Motor neuron (in vitro differentiated cells): ENCODE measurements around the gene FOXN3. TPM values are rescaled to one million over a fixed set of nuclear protein-coding genes. Genes with fewer than 3 reads are reported as not detected.
"Not testable (repeated sequence)": the region's sequence is repeated elsewhere in the genome, so short reads cannot be mapped to it uniquely, and the experiment has no call there.

Experiments used
- ATAC-seq, 8 experiments: fragments of 200-7000 bp; cut with Tn5 transposase; replicated peaks in 6 of 8; 2 replicates each; pipeline ENCODE4 v1.8.0; 2021; ENCODE audit warnings: mild to moderate bottlenecking in 8 of 8, moderate library complexity in 8 of 8
- H3K27ac ChIP-seq, 2 donors: fragments of 250-450 bp; sonication (Bioruptor Pico); 2 replicates each; pipeline ENCODE4 v1.9.0; 2021; ENCODE audit warnings: antibody characterized with exemption in 2 of 2, mild to moderate bottlenecking in 2 of 2, moderate library complexity in 1 of 2
- H3K4me1 ChIP-seq, 2 donors: fragments of 250-450 bp; sonication (Bioruptor Pico); replicated peaks in 1 of 2; 2 replicates each; pipeline ENCODE4 v1.6.1; 2021; ENCODE audit warnings: antibody characterized with exemption in 2 of 2, mild to moderate bottlenecking in 2 of 2, moderate library complexity in 1 of 2
- H3K4me3 ChIP-seq, 5 donors: fragments of 250-450 bp; sonication (Bioruptor Pico); 2 replicates each; pipeline ENCODE4 v1.9.0; 2021; ENCODE audit warnings: antibody characterized with exemption in 5 of 5, mild to moderate bottlenecking in 5 of 5, moderate library complexity in 4 of 5
- WGBS, 10 experiments: fragments of 450-650 bp; shearing (Covaris generic); methylation state at CpG; one replicate each; pipeline ENCODE4 v1.0.0; 2022; 5-methylcytosine and 5-hydroxymethylcytosine counted together
- in situ Hi-C, 9 experiments: fragments of 400-800 bp; cut with MboI; loops; one replicate each; pipeline ENCODE4 v1.15.0; 2021; ENCODE audit warnings: low sequenced_read_pairs in 9 of 9, low pct_unique_long_range_greater_than_20kb in 2 of 9; ENCODE audit not compliant: unreplicated experiment in 9 of 9
- total RNA-seq, 8 experiments: library from RNA; unstranded; fragments of 300-600 nt; gene quantifications; 2 replicates each; pipeline versions ENCODE4 v1.2.3 to v1.2.4, GENCODE V29; 2022

Gene FOXN3
- total RNA-seq, 8 experiments from 2014 or later: 20.2 to 75.8 (median 26.8) TPM

GRCh38 chr14:89259951-89260609, 157.0 kb downstream of the FOXN3 start:
- in situ Hi-C loops: no loop called here
- Histone ChIP-seq H3K27ac (no peak overlapping the region), H3K4me1 (peaks cover 6 to 9% of the 10 kb centered on the region in 2 donors), H3K4me3 (no peak overlapping the region)
- ATAC-seq: no peak
- 63 to 92% (median 85%) methylated on average over 1 to 12 of the region's 15 CpGs; no CpG with 5 or more reads in 1 of the 10 experiments for WGBS, 10 experiments

GRCh38 chr14:89258728-89259273, 158.2 kb downstream of the FOXN3 start:
- no peak for ATAC-seq
- Histone ChIP-seq H3K4me1 (peaks cover 9% of the 10 kb centered on the region in 2 donors), H3K4me3 (no peak overlapping the region), H3K27ac (no peak overlapping the region)
- WGBS, 10 experiments: 75 to 100% (median 95%) methylated on average over 1 to 6 of the region's 6 CpGs; no CpG with 5 or more reads in 1 of the 10 experiments
- in situ Hi-C loops: no loop called here

DNA sequence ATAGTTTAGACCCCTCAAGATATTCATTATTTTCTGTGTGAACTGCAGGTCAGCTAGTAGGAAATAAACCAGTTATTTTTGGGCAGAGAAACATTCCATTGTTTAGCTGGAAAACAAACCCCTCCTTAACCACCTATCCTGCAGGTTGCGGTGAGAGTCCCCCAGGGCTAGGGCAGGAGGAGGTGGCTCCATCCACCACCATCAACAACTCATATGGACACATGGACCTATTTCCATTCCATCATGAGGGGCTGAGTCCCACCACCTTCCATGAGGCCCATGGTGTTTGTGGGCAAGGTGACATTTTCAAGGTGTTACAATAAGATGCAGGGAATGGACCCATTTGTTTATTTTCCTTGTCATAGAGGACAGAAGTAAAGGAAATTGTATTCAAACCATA, 160.1 kb downstream of the FOXN3 start:
- no peak overlapping the region for H3K27ac ChIP-seq
- 80 to 100% (median 100%) methylated on average over 1 of the region's 1 CpG; no CpG with 5 or more reads in 5 of the 10 experiments for WGBS, 10 experiments
- in situ Hi-C loops: no loop called here
- ATAC-seq: no peak
- H3K4me1 ChIP-seq: peaks cover 9 to 13% of the 10 kb centered on the region in 2 donors
- no peak overlapping the region for H3K4me3 ChIP-seq

GRCh38 chr14:89256283-89256682, 160.8 kb downstream of the FOXN3 start:
- Histone ChIP-seq H3K4me3 (no peak overlapping the region), H3K4me1 (peaks cover 9 to 13% of the 10 kb centered on the region in 2 donors), H3K27ac (no peak overlapping the region)
- in situ Hi-C loops: no loop called here
- WGBS, 10 experiments: 33 to 98% (median 80%) methylated on average over 1 to 8 of the region's 8 CpGs; no CpG with 5 or more reads in 1 of the 10 experiments
- ATAC-seq: peak in 3 of 8 experiments; percentile 57 to 90 (median 86)

DNA sequence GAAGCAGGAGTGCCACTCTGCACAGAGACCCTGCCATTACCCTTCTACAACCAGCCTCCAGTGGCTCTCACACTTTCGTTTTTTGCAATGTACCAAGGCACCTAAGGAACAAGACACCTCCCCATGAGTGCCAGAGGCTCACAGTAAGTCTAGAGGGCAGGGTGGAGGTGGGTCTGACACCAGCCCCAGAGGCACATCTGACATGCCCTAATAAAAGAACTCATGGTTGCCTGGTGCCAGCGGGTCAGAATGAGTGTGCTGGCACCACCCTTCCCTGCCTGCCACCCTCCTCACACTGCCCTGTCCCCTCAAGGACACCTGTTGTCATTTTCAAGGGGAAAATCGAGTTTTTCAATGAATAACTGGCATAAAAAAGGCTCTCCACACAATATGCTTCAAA, 161.2 kb downstream of the FOXN3 start:
- no peak overlapping the region for H3K4me3 ChIP-seq
- WGBS, 10 experiments: 14 to 67% (median 60%) methylated on average over 1 of the region's 3 CpGs; no CpG with 5 or more reads in 7 of the 10 experiments
- H3K4me1 ChIP-seq: peaks cover 9 to 13% of the 10 kb centered on the region in 2 donors
- ATAC-seq: no peak
- in situ Hi-C loops: no loop called here
- H3K27ac ChIP-seq: no peak overlapping the region

- no peak overlapping the region for H3K27ac ChIP-seq
- no peak for ATAC-seq
- peaks cover 9 to 13% of the 10 kb centered on the region in 2 donors for H3K4me1 ChIP-seq
- in situ Hi-C loops: no loop called here
- 86 to 100% (median 95%) methylated on average over 3 to 7 of the region's 9 CpGs; no CpG with 5 or more reads in 1 of the 10 experiments for WGBS, 10 experiments
- H3K4me3 ChIP-seq: no peak overlapping the region
Observed at GRCh38 chr14:89255012-89255411, 162.0 kb downstream of the FOXN3 start.

- no peak for ATAC-seq
- WGBS, 10 experiments: 80 to 100% (median 94%) methylated on average over 1 to 5 of the region's 12 CpGs; no CpG with 5 or more reads in 2 of the 10 experiments
- peaks cover 11 to 13% of the 10 kb centered on the region in 2 donors for H3K4me1 ChIP-seq
- in situ Hi-C loops: no loop called here
- H3K27ac ChIP-seq: no peak overlapping the region
- H3K4me3 ChIP-seq: no peak overlapping the region
Observed at GRCh38 chr14:89254166-89254909, 162.7 kb downstream of the FOXN3 start.

- in situ Hi-C loops: no loop called here
- H3K4me1 ChIP-seq: peaks cover 13 to 18% of the 10 kb centered on the region in 2 donors
- WGBS, 10 experiments: 60 to 100% (median 90%) methylated on average over 1 to 13 of the region's 15 CpGs; no CpG with 5 or more reads in 1 of the 10 experiments
- H3K4me3 ChIP-seq: no peak overlapping the region
- peak in 5 of 8 experiments; percentile 32 to 58 (median 43) for ATAC-seq
- H3K27ac ChIP-seq: no peak overlapping the region
Observed at GRCh38 chr14:89252887-89253532, 164.0 kb downstream of the FOXN3 start.

GRCh38 chr14:89251061-89251460, 166.0 kb downstream of the FOXN3 start:
- in situ Hi-C loops: no loop called here
- no peak overlapping the region for H3K27ac ChIP-seq
- 90 to 100% (median 95%) methylated on average over 1 to 3 of the region's 3 CpGs; no CpG with 5 or more reads in 1 of the 10 experiments for WGBS, 10 experiments
- ATAC-seq: no peak
- H3K4me3 ChIP-seq: no peak overlapping the region
- peaks cover 5 to 12% of the 10 kb centered on the region in 2 donors for H3K4me1 ChIP-seq

GRCh38 chr14:89250655-89250975, 166.4 kb downstream of the FOXN3 start:
- H3K4me1 ChIP-seq: peaks cover 4 to 12% of the 10 kb centered on the region in 2 donors
- 92 to 100% (median 100%) methylated on average over 1 to 4 of the region's 4 CpGs; no CpG with 5 or more reads in 3 of the 10 experiments for WGBS, 10 experiments
- H3K4me3 ChIP-seq, in situ Hi-C loops, ATAC-seq, H3K27ac ChIP-seq: not testable (repeated sequence)

DNA sequence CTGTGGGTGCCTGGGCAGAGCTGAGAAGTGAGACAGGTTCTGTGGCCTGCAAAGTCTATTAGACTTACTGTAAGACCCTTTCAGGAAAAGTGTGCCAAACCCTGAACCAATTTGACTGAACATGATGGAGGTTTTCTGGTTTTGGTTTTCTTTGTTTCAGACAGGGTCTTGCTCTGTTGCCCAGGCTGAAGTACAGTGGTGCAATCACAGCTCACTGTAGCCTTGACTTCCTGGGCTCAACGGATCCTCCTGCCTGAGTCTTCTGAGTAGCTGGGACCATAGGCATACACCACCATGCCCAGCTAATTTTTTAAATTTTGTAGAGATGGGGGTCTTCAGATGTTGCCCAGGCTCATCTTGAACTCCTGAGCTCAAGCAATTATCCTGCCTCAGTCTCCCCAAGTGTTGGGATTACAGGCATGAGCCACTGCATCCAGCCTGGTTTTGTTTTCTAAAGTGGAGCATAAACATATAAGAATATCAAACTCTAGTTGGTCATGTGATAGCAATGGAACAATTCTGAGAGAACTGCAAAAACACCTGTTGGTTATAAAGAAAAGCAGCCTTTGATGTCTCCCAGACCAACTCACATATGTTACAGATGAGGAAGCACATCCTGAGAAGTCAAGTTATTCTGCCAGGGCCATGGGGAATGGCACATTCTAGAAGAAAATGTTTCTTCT, 166.9 kb downstream of the FOXN3 start:
- ATAC-seq: no peak
- no peak overlapping the region for H3K27ac ChIP-seq
- WGBS, 10 experiments: 25 to 100% (median 100%) methylated on average over 1 of the region's 1 CpG; no CpG with 5 or more reads in 5 of the 10 experiments
- H3K4me1 ChIP-seq: peaks cover 4 to 12% of the 10 kb centered on the region in 2 donors
- H3K4me3 ChIP-seq: no peak overlapping the region
- in situ Hi-C loops: no loop called here

DNA sequence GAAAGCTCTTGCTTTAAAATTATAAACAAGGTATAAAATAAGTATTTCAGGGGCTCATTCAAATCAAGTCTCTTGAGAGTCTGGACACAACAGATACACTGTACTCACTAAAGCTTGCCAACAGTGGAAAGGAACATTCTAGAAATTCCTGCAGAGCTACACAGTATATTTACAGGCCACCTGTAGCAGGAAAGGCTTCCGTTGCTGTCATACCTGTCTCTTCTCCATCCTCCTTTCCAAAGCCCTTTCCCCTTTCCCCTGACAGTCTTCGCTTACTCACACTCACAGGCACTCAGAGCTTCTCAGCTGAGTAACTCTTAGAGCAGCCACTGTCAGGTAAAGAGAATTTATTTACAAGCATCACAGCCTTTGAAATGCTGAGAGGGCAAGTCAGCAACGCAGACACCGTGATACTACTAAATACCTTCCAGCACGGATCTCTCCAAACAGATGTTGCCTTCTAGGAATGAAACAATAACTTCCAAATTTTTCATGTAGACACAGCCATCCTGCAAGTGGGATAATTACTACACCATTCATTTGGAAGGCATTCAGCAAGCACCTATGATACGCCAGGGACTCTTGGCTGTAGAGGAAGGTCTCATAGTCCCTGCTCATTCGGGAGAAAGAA, 167.9 kb downstream of the FOXN3 start:
- no peak overlapping the region for H3K4me3 ChIP-seq
- in situ Hi-C loops: no loop called here
- WGBS, 10 experiments: 63 to 100% (median 83%) methylated on average over 1 to 7 of the region's 7 CpGs; no CpG with 5 or more reads in 1 of the 10 experiments
- no peak overlapping the region for H3K27ac ChIP-seq
- peak in 5 of 8 experiments; percentile 28 to 63 (median 57) for ATAC-seq
- H3K4me1 ChIP-seq: peaks cover 4 to 11% of the 10 kb centered on the region in 2 donors
